Activated T-cell treated with anti-CD3 and anti-CD28 coated beads for 4 hours (primary cell): ENCODE results near the gene PRDM16.

ENCODE experiments used
- DNase-seq: peaks from one replicate; pipeline ENCODE4 v3.0.0-alpha.2; 2020

Gene PRDM16

DNA sequence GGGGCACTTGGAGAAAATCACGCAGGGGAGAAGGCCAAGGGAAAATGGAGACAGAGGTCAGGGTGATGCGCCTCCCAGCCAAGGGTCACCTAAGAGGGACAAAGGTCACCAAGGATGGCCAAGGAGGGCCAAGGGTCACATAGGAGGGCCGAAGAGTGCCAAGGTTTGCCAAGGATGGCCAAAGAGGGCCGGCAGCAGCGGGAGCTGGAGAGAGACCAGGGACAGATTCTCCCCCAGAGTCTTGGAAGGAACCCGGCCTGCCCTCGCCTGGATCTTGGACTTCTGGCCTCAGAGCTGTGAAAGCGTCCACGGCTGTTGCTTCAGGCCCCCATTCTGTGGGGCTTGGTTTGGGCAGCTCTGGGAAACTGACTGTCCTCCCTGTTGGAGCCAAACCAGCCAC, 359.9 kb downstream of the PRDM16 start:
- DNase-seq = no peak

DNA sequence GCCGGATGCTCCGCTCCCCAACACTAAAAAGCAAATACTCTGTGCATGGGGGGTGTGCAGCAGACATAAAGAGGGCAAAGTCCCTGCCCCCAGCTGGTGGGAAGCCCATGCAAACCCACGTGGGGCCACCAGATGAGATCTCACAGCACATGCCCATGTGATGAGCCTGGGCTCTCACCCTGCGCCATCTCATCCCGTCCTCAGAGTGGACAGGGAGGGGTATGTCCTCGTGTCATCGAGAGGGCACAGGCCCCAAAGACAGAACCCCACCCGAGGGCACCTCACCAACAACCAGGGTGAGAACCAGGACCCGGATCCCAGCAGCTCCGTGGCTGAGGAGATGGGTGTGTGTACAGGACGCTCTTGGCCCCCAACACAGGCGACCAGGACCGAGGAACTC, 360.3 kb downstream of the PRDM16 start:
- DNase-seq = no peak

DNA sequence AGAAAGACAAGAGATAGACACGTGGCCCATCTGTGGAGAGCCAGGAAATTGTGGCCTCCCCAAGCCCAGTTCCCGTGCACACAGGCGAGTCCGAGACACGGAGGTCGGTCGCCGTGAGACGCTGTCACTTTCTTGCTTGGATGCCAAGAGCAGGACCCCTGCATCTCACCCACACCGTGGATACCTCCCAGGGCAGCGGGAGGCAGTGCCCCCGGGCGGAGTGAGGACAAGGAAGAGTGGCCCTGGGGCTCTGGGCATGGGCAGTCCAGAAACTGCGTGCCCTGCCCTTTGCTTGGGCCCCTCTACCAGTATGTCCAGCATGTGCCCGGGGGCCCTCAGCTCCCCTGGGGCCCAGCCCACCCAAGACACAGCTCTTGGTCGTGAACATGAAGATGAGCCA, 360.8 kb downstream of the PRDM16 start:
- no peak for DNase-seq

DNA sequence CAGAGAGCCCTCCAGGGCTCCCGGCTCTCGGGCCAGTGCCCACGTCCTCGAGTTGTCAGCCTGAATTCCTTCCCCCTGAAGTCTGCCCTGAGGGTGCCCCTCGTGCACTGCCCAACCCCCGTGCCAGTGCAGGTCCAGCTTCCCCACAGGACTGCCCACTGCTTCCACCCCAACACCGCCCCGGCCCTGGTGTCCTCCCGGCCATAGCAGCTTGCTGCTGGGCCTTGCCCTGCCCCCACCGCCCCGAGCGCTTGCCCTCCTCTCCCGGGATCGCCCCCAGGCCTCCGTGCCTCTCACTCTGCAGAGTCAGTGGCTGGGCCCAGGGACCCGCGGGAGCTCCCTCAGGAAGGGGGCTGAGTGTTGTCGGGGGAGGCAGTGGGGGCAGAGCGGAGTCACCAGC, 361.4 kb downstream of the PRDM16 start:
- DNase-seq = no peak

DNA sequence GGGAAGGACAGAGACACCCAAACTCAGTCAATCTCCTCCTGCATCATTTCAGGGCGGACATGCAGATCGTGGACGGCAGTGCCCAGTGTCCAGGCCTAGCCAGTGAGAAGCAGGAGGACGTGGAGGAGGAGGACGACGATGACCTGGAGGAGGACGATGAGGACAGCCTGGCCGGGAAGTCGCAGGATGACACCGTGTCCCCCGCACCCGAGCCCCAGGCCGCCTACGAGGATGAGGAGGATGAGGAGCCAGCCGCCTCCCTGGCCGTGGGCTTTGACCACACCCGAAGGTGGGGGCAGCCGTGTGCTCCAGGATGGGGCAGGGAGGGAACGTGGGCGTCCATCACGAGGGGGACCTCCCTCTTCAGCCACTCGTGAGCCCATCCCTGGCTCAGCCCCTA, 361.8 kb downstream of the PRDM16 start:
- no peak for DNase-seq

DNA sequence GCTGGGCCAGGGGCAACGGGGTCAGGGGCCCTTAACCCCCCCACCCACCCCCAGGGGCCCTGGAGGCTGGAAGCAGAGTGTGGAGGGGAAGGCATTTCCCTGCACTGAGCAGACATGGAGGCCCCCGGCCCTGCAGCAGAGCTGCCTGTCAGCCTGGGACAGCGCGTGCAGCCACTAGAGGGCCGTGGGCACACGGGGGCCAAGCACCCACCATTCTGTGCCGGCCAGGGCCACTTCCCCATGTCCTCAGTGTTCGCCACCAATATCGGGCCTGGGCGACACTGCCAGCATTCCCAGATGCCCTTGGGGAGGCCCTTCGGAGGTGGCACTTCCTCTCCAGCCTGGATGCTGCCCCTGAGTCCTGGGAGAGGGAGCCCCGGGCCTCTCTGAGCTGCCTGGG, 362.3 kb downstream of the PRDM16 start:
- no peak for DNase-seq

DNA sequence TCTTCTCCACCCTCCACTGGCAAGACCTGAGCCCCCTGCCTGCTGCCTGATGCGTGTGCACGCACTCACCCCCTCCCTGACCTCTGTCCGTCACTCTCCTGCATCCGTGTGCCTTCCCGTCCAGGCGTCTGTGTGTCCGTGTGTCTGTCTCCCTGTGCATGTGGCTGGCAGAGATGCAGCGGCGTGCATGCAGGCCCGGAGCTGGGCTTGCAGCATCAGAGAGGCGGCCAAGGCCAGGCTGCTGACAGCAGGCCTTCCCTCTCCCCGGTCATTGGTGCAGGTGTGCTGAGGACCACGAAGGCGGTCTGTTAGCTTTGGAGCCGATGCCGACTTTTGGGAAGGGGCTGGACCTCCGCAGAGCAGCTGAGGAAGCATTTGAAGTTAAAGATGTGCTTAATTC, 362.7 kb downstream of the PRDM16 start:
- DNase-seq = no peak

DNA sequence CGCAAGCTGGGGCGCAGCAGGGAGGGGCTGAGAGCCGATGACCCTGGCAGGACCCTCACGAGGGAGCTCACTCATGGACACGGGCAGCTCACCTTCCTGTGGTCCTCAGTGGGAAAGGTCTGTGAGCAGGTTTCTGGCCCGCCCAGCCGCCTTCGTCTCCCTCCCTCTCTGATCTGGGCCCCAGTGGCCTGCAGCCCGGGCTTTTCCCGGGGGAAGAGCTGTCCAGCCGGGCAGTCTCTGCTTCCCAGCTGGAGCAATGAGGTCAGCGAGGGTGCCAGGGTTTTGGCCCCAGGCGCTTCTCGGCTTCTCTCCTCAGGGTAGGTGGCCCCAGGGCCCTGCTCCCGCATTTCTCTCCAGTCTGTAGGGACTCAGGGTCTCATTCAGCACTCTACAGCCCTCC, 363.3 kb downstream of the PRDM16 start:
- no peak for DNase-seq

DNA sequence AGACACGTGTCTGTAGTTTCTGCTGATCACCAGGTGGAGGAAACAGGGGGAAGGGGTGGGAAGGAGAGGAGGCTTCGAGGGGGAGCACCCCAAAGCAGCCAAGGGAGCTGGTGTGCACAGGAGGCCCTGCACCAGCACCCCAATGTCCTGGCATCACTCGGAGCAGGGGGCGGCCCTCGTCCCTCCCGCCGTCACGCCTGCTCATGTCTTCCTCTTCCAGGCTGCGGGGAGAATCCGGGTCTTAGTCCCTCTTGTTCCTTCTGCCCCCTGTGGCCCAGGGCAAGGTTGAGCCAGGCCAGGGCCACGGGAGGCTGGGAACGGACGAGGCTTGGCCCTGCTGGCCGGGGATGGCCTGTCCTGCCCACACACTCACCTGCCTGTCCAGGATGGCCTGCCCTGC, 364.1 kb downstream of the PRDM16 start:
- DNase-seq = no peak

DNA sequence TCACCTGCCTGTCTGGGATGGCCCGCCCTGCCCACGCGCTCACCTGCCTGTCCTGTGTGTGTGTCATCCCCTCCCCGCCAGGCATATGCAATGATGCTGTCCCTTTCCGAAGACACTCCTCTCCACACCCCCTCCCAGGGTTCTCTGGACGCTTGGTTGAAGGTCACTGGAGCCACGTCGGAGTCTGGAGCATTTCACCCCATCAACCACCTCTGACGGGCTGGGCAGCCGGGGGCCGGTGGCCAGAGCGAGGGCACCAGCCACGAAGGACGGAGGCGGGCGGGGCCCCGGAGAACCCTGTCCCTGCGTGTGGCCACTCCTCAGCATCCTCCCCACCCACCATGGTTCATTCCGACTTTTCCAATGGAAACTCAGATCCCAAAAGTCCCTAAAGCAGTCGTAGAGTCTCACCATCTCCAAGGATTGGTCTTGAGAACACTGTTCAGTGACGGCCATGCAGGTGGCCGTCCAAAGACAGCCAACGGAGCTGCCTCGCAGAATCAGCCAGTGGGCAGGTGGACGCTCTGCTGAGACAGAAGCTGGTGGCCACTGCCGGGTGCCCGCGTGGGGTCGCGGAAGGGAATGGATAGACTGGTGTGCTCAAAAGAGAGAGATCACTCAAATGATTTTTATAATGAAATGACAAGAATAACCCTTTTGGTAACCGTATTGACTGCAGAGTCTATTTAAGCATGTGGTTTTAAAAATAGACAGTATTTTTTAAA, 364.8 kb downstream of the PRDM16 start:
- DNase-seq = no peak

DNA sequence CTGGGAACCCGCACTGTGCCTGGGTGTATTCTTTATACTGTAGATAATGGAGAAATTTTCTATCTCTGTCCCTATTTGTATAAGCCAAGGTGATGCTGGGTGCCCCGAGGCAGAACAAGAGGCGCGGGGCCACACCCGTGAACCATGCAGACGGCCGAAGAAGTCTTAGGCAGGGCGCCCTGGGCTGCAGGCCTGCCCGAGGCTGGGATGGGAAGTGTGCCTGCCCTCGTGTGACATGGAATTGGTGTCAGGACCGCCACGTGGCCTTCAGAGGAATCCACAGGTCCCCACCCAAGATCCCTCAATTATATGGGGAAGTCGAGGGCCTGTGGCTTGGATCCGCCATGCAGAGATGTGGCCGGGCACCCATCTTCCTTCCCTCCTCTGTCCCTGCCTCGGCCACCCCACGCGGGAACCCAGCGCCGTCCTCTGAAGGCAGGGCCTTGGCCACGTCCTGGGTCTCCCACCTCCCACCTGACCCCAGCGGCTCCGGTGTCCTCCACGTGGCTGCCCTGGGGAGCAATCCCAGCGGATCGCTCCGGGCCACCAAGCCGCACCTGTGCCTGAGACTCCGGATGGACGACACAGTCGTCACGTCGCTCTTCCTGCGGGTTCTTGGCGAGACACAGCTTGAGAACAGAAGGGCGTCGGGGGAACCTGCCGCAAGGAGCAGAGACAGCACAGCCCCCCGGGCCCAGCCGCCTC, 365.6 kb downstream of the PRDM16 start:
- no peak for DNase-seq

DNA sequence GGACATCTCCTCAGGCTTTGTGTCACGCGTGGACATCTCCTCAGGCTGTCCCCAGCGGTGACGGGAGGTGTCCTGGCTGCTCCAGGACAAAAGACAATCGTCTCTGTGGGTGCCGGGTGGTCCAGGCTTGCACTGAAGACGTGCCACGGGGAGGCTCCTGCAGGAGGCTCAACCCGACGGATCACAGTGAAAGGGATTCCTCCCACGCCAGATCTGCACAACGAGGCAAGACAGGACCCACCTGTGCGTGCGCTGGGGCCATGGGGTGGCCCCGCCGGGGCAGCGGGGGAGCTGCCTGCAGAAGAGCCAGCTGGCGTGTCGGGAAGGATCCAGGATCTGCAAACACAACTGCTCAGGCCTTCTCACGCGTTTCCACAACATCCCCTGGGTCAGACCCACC, 366.7 kb downstream of the PRDM16 start:
- no peak for DNase-seq

DNA sequence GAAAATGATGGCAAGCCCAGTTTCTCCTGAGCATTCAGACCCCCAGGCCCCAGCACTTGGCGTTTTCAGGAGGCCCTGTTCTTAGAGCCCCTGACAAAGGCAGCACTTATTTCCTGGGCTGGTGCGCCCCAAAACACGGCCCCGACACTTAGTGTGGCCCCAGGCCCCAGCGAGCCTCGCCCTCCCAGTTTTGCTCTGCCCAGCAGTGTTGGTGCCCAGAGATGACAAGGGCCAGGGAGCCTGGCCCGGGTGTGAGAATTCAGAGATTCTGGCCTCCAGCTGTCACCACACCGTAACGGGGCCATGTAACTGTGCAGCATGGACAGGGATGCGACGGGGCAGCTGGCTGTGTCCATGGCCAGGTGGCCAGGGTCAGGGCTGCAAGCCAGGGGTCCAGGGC, 367.4 kb downstream of the PRDM16 start:
- no peak for DNase-seq

DNA sequence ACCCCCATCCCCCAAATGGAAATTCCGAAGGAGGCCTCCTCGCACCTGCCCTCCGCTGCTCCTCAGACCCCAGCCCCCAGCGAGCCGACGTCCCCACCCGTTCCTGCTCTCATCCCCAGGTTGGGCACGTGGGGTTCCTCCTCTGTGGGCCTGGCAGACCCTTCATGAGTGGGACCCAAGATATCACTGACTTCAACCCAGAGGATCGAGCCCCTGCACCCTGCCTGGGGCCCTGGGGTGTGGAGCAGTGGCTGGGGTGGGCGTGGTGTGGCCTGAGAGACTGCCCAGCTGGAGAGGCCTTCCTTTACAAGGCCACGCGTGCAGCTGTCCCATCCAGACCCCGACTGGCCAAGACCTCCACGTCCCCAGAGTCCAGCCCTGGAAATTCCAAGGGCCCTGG, 367.9 kb downstream of the PRDM16 start:
- DNase-seq = no peak

DNA sequence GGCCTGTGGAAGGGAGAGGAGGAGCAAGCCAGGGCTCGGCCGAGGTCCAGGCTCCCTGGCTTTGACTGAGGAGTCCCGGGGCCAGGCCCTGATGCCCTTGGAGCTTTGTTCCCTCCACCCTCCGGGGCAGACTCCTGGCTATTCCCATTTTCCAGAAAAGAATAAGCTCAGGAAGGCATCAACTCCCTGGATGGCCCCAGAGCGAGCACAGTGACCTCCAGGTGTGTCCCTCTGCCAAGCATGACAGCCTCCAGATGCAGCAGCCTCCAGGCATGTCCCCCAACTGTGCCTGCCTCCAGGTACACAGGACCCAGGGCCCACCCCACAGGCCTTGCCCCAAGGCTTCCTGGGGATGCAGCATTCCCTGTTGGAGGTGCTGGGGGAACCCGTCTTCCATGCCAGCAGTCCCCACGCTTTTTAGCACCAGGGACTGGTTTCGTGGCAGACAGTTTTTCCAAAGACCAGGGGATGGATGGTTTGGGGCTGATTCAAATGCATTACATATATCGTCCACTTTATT, 369.7 kb downstream of the PRDM16 start:
- no peak for DNase-seq

DNA sequence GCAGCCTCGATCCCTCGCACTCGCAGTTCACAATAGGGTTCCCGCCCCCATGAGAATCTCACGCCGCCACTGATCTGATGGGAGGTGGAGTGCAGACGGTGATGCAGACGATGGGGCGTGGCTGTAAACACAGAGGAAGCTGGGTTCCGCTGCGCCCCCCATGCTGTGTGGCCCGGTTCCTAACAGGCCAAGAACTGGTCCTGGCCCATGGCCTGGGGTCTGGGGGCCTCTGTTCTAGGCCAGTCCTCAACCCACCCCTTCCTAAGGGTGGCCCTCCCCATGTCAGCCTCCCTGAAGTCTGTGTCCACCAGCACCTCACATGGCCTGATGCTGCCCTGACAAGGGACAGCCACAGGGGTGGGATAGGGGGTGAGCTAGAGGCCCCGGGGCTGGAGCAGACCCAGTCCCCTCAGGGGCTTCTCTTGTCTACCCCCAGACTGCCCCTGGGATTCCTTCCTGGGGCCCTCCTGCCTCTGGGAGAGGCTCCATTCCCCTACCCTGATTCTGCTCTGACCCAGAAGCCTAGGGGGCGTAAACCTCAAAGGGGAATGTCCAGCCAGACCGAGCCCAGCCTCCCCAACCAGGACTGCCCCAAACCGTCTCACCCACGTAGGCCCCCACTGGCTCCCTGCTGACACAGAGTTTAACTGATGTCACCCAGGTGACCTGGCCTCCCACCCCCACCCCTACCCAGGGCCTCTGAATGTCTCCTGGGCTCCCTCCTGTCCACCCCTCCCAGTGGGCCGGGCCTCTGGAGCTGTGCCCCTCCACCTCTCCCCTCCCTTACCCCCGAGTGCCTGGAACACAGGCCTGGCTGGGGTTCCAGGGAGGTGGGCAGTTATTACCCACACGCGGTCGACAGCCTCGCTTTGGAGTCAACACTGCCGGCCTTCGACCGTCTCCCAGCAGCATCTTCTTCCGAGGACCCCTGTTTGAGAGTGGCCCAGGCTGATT, 370.6 kb downstream of the PRDM16 start:
- no peak for DNase-seq

DNA sequence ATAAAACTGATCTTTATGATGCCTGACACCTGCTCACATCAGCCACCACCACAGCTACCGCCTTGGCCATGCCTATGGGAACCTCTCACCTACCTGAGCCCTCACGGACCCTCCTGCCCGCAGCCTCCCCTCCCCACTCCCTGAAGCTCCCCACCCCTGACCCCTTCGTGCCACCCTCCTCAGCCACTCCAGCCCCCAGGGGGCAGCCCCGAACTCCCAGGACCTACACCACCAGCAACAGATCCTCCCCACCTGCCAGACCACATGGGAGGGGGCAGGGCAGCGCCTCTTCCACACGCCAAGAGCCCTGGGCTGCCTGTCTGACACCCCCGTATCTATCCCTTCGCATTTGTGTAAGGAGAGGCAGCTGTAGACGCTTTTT, 371.3 kb downstream of the PRDM16 start:
- no peak for DNase-seq

DNA sequence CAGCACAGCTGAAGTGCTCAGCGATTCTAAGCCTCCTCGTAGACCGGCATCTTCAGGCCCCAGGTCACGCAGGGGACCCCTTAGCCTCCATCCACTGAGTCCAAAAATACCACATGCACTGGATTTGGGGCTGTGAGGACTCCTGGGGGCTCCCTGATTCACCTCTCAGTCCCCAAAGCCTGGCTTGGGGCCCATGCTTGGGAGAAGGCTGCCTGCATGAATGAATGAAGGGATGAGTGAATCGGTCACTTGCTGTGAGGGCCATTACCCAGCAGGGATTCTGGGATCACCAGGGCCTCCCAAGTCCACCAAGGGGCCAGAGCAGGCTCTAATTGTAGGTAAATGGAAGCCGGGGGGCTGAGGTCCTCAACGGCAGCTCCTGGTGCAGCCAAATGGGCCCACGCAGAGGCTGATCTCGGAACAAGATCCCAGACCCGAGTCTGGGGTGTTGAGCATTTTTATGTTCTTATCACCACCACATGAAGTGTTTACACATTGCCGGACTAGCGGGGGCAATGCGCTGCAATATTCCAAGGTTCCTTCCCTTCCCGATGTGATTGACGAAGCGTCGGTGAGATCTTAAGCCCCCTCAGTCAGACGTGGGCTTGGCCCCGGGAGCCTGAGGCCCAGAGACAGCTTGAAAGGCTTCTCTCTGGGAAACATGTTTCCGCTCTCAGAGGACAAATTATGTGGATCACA, 371.9 kb downstream of the PRDM16 start:
- DNase-seq = no peak

DNA sequence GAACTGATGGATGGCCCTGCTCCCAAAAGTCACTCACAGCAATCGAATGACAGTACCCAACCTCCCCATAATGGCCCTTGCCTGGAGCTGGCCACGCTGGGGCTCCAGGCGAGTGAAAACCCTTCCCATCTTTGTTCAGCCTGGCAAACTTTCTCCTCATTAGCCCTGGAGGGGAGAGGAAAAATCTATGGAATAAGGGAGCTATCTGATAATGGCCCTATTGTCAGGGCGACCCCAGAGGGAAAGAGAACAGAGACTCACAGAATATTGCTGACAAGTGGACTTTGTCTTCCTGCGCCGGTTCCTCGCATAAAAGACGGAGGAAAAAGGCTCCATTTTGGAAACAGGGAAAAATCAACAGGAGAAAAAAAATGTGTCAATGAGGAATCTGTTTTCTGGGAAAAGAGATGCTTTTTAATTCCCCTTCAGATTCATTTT, 372.4 kb downstream of the PRDM16 start:
- no peak for DNase-seq

DNA sequence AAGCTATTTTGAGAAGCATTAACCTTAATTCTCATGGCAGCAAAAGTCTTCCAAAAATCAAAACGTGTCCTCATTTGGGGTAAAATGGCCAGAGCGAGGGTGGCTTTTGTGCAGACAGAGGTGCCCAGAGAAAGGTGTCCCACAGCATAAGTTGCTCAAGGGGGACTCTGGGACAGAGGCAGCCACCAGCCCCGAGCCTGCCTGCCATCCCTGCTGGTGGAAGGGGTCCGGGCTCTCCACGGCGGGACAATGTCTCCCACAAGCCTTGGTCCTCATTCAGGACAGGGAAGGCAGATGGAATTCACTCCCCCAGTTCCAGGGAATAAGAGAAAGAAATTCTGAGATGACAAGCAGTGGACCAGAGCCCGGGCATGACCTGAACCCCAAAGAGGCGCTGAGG, 372.9 kb downstream of the PRDM16 start:
- no peak for DNase-seq

DNA sequence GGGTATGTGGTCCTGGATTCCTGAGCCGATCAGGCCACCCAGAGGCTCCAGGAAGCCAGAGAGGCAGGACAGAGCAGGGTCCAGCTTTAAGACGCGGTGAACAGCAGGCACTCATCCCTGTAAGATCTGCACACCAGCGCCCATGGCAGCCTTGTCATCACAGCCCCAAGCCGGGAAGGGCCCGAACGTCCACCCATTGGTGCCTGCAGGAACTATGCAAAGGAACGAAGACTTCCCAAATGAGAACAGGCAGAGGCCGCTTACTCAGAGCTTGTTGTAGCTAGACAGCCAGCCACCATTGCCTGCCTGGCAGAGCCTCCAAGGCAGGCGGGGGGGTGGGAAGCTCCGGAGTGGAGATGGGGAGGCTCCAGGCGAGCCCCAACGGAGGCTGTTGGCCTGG, 373.3 kb downstream of the PRDM16 start:
- no peak for DNase-seq

DNA sequence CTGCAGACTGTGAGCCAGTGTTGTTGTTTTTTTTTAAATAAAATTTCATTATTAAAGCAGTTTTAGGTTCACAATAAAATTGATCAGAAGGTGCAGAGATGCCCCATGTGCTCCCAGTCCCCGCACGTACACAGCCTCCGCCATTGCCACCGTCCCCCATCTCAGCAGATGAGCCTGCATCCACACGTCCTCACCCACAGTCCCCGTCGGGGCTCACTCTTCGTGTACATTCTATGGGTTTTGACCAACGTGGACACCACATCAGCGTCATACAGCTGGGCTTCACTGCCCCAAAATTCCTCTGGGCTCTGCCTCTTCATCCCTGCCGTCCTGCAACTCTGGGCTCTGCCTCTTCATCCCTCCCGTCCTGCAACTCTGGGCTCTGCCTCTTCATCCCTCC, 373.9 kb downstream of the PRDM16 start:
- DNase-seq = no peak

DNA sequence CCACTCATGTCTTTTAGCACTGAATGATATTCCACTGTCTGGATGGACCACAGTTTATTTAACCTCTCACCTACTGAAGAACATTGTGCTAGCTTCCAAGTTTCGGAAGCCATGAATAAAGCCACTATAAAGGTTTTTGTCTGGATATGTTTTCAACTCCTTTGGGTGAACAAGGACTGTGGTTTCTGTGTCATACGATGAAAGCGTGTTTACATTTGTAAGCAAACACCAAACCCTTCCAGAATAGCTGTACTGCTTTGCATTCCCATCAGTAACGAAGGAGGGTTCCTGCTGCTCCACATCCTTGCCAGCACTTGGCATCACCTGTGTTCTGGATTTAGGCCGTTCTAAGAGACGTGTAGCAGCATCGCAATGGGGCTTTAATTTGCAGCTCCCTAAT, 374.8 kb downstream of the PRDM16 start:
- DNase-seq = no peak
